ENCODE measurements around the gene EIF3B.
"Not testable (repeated sequence)": the region's sequence is repeated elsewhere in the genome, so short reads cannot be mapped to it uniquely, and the experiment has no call there.

EIF3B gene

GRCh38 chr7:2374830-2375728 is 20.5 kb downstream of the EIF3B start:
- DNase-seq (ENCODE audit: low read depth), result no peak
- no peak overlapping the region for H3K4me3 ChIP-seq (ENCODE audit: control insufficient read depth, low read depth, low read length)
- TF ChIP-seq CTCF (IDR thresholded peaks at IDR 0.05; ENCODE audit: control insufficient read depth, insufficient read depth, low read depth, low read length, missing control alignments), result no peak

- H3K4me3 ChIP-seq (ENCODE audit: control insufficient read depth, low read depth, low read length), result no peak overlapping the region
- no peak for DNase-seq (ENCODE audit: low read depth)
- no peak for TF ChIP-seq CTCF (IDR thresholded peaks at IDR 0.05; ENCODE audit: control insufficient read depth, insufficient read depth, low read depth, low read length, missing control alignments)
Observed at GRCh38 chr7:2376351-2377154, 21.9 kb downstream of the EIF3B start.

- not testable (repeated sequence) for H3K4me3 ChIP-seq (ENCODE audit: control insufficient read depth, low read depth, low read length); DNase-seq (ENCODE audit: low read depth)
Observed at GRCh38 chr7:2377492-2377891, 22.9 kb downstream of the EIF3B start.

- DNase-seq (ENCODE audit: low read depth); H3K4me3 ChIP-seq (ENCODE audit: control insufficient read depth, low read depth, low read length): not testable (repeated sequence)
Observed at GRCh38 chr7:2378125-2378524, 23.5 kb downstream of the EIF3B start.

GRCh38 chr7:2379161-2379560 is 24.5 kb downstream of the EIF3B start:
- TF ChIP-seq CTCF (IDR thresholded peaks at IDR 0.05; ENCODE audit: control insufficient read depth, insufficient read depth, low read depth, low read length, missing control alignments), result no peak

GRCh38 chr7:2379821-2380450 is 25.3 kb downstream of the EIF3B start:
- no peak overlapping the region for H3K4me3 ChIP-seq (ENCODE audit: control insufficient read depth, low read depth, low read length)
- TF ChIP-seq CTCF (IDR thresholded peaks at IDR 0.05; ENCODE audit: control insufficient read depth, insufficient read depth, low read depth, low read length, missing control alignments), result no peak
- DNase-seq (ENCODE audit: low read depth), result no peak

More at GRCh38 chr7:2379161-2379560, 24.5 kb downstream of the EIF3B start:
- H3K4me3 ChIP-seq (ENCODE audit: control insufficient read depth, low read depth, low read length), result no peak overlapping the region
- DNase-seq (ENCODE audit: low read depth), result no peak

- no peak for TF ChIP-seq CTCF (IDR thresholded peaks at IDR 0.05; ENCODE audit: control insufficient read depth, insufficient read depth, low read depth, low read length, missing control alignments)
- no peak for DNase-seq (ENCODE audit: low read depth)
- H3K4me3 ChIP-seq (ENCODE audit: control insufficient read depth, low read depth, low read length), result no peak overlapping the region
Observed at GRCh38 chr7:2380461-2380860, 25.8 kb downstream of the EIF3B start.

Measured in AG09309 (cell line).